ENCODE measurements around the gene CDC37. TPM values are rescaled to one million over a fixed set of nuclear protein-coding genes. Genes with fewer than 3 reads are reported as not detected.

Gene CDC37
- total RNA-seq, 2 donors from 2014 or later: 128 to 286 TPM

- Histone ChIP-seq H3K9ac (ENCODE audit: low read depth in 2 of 2, low read length in 2 of 2) (no peak overlapping the region), H3K4me3 (no peak overlapping the region), H3K27ac (no peak overlapping the region), H3K27me3 (peaks cover 58% of the 10 kb centered on the region), H3K36me3 (no peaks in the 10 kb centered on the region), H3K4me1 (peaks cover 18% of the 10 kb centered on the region), H3K9me3 (no peaks in the 10 kb centered on the region)
- no peak for TF ChIP-seq CTCF (IDR thresholded peaks at IDR 0.05)
- intact Hi-C loops (cut with DNase I): no loop called here
- DNase-seq: no peak
Measured at GRCh38 chr19:10422046-10422461, 18.7 kb upstream of the CDC37 start.

GRCh38 chr19:10421240-10422045, 18.1 kb upstream of the CDC37 start:
- intact Hi-C loops (cut with DNase I): no loop called here
- H3K27ac ChIP-seq: no peak overlapping the region
- H3K4me3 ChIP-seq: no peak overlapping the region
- H3K4me1 ChIP-seq: peaks cover 18% of the 10 kb centered on the region
- H3K36me3 ChIP-seq: no peaks in the 10 kb centered on the region
- TF ChIP-seq CTCF (IDR thresholded peaks at IDR 0.05): no peak
- DNase-seq: no peak
- H3K27me3 ChIP-seq: peaks cover 58% of the 10 kb centered on the region
- no peak overlapping the region for H3K9ac ChIP-seq (ENCODE audit: low read depth in 2 of 2, low read length in 2 of 2)
- no peaks in the 10 kb centered on the region for H3K9me3 ChIP-seq

GRCh38 chr19:10420444-10421239, 17.3 kb upstream of the CDC37 start, which contains the start of gene PDE4A:
PDE4A (plus strand) TSS chr19:10420538; CDS start chr19:10420765, 227 bp downstream.
- H3K9ac ChIP-seq (ENCODE audit: low read depth in 2 of 2, low read length in 2 of 2): peak within 1 kb of the TSS in 1 of 2 donors; percentile 41
- no peak for TF ChIP-seq CTCF (IDR thresholded peaks at IDR 0.05)
- H3K4me3 ChIP-seq: peak within 1 kb of the TSS; percentile 15
- intact Hi-C loops (cut with DNase I): no loop called here
- H3K36me3 ChIP-seq: no peaks in the 10 kb centered on the region
- no peak for DNase-seq
- H3K4me1 ChIP-seq: peaks cover 18% of the 10 kb centered on the region
- no peaks in the 10 kb centered on the region for H3K9me3 ChIP-seq
- H3K27me3 ChIP-seq: peaks cover 58% of the 10 kb centered on the region
- no peak within 1 kb of the TSS for H3K27ac ChIP-seq

GRCh38 chr19:10419646-10420443, 16.5 kb upstream of the CDC37 start:
- no peaks in the 10 kb centered on the region for H3K9me3 ChIP-seq
- no peak for DNase-seq
- H3K4me1 ChIP-seq: peaks cover 18% of the 10 kb centered on the region
- H3K9ac ChIP-seq (ENCODE audit: low read depth in 2 of 2, low read length in 2 of 2): peak overlapping the region in 1 of 2 donors; percentile 41
- intact Hi-C loops (cut with DNase I): no loop called here
- no peak overlapping the region for H3K27ac ChIP-seq
- H3K36me3 ChIP-seq: no peaks in the 10 kb centered on the region
- H3K27me3 ChIP-seq: peaks cover 58% of the 10 kb centered on the region
- H3K4me3 ChIP-seq: peak overlapping the region; percentile 15
- TF ChIP-seq CTCF (IDR thresholded peaks at IDR 0.05): no peak

- Histone ChIP-seq H3K27me3 (peaks cover 58% of the 10 kb centered on the region), H3K9ac (ENCODE audit: low read depth in 2 of 2, low read length in 2 of 2) (no peak overlapping the region), H3K4me3 (no peak overlapping the region), H3K27ac (no peak overlapping the region), H3K9me3 (no peaks in the 10 kb centered on the region), H3K36me3 (no peaks in the 10 kb centered on the region), H3K4me1 (peaks cover 11% of the 10 kb centered on the region)
- no peak for DNase-seq
- no peak for TF ChIP-seq CTCF (IDR thresholded peaks at IDR 0.05)
- intact Hi-C loops (cut with DNase I): no loop called here
Measured at GRCh38 chr19:10419200-10419645, 15.9 kb upstream of the CDC37 start.
